Mucosa of stomach (tissue), 1 donor: ENCODE data around the gene IPP.

Source experiments
- H3K27me3 ChIP-seq: one replicate; pipeline ENCODE4 v1.7.0; 2013; ENCODE audit warnings: mild to moderate bottlenecking, low read length; ENCODE audit not compliant: control insufficient read depth, insufficient read depth
- H3K36me3 ChIP-seq: one replicate; pipeline ENCODE4 v1.7.0; 2013; ENCODE audit warnings: low read length; ENCODE audit not compliant: control insufficient read depth, insufficient read depth
- H3K4me1 ChIP-seq: one replicate; pipeline ENCODE4 v1.7.0; 2013; ENCODE audit warnings: mild to moderate bottlenecking, low read length; ENCODE audit not compliant: control insufficient read depth, insufficient read depth
- H3K4me3 ChIP-seq: one replicate; pipeline ENCODE4 v1.7.0; 2013; ENCODE audit warnings: low read length
- H3K9ac ChIP-seq: one replicate; pipeline ENCODE4 v1.7.0; 2013; ENCODE audit warnings: mild to moderate bottlenecking, low read length, moderate library complexity
- H3K9me3 ChIP-seq: one replicate; pipeline ENCODE4 v1.7.0; 2013; ENCODE audit warnings: mild to moderate bottlenecking, low read length, moderate library complexity; ENCODE audit not compliant: control insufficient read depth
- donor health status: Pancreatic carcinoma.

The IPP gene

DNA sequence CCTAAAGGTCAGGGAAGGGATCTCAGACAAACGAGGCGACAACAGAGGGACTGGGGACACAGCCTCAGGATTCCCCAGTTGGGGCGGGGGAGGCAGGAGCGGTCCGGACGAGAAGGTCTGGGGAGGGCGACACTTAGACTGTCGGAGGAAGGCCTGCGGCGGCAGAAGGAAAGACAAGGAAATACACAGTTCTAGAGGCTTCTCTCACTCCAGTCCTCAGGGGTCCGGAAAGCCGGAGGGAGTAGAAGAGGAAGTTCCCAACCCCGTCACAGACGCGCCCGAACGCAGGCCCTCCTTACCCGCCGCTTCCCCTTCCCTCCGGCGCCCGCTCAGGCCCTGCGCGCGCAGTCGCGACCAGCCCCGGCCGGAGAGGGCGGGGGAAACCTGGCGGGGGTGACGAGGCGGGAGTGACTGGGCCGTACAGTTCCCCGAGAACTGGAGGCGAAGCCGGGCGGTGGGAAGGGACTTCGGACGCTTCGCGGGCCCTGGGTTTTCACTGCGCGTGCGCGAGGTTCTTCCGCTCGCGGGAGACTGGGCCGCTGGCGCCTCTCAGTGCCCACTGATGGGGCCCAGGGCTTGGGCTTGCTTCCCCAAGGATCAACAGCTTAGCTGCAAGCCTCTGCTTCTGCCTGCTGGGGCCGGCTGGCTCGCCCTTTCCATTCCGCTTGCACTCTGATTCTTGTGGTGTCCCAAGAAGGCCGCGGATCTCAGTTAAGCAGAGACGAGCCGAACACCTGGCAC is at the start of gene IPP:
TSS of gene IPP (minus strand) at position 356 of the 741 bp plus-strand sequence. CDS start 4,242 bp downstream, outside the sequence.
- H3K27me3 ChIP-seq, result no peaks in the 10 kb centered on the region
- peak within 1 kb of the TSS; percentile 98 for H3K9ac ChIP-seq
- peak within 1 kb of the TSS; percentile 87 for H3K4me3 ChIP-seq
- no peaks in the 10 kb centered on the region for H3K9me3 ChIP-seq
- no peaks in the 10 kb centered on the region for H3K36me3 ChIP-seq
- H3K4me1 ChIP-seq, result no peaks in the 10 kb centered on the region

DNA sequence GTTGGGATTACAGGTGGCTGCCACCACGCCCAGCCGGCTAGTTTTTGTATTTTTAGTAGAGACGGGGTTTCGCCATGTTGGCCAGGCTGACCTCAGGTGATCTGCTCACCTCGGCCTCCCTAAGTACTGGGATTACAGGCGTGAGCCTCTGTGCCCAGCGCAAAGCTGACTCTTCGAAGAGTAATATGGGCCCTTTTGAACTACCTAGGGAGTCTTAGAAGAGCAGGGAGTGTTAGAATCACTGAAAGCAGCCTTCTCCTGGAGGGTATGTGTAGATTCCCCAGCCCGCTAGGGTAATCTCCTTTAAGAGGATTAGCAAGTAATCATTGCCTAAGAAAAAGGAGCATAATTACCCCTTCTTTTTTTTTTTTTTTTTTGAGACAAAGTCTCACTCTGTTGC is 46.5 kb upstream of the IPP start:
- H3K4me3 ChIP-seq, result no peak overlapping the region
- H3K4me1 ChIP-seq, result no peaks in the 10 kb centered on the region
- no peaks in the 10 kb centered on the region for H3K9me3 ChIP-seq
- H3K27me3 ChIP-seq, result no peaks in the 10 kb centered on the region
- H3K9ac ChIP-seq, result no peak overlapping the region
- H3K36me3 ChIP-seq, result no peaks in the 10 kb centered on the region

DNA sequence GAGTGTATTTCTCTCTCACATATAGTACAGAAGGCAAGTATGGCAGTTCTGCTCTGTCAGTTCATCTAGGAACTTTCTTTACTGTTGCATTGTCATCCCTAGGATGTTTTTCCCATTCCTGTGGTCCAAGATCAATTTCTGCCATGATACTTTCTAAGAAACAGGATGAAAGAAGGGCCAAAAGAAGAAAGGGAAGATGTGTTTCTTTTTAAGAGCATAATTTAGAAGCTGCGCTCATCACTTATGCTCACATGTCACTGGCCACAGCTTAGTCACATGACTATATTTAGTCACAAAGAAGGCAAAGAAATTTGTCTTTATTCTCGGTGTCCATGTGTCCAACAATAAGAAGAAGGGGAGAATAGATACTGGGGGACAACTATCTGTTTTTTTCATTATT is 45.9 kb upstream of the IPP start:
- H3K27me3 ChIP-seq, result no peaks in the 10 kb centered on the region
- H3K9ac ChIP-seq, result no peak overlapping the region
- H3K4me1 ChIP-seq, result no peaks in the 10 kb centered on the region
- no peak overlapping the region for H3K4me3 ChIP-seq
- H3K36me3 ChIP-seq, result no peaks in the 10 kb centered on the region
- no peaks in the 10 kb centered on the region for H3K9me3 ChIP-seq

DNA sequence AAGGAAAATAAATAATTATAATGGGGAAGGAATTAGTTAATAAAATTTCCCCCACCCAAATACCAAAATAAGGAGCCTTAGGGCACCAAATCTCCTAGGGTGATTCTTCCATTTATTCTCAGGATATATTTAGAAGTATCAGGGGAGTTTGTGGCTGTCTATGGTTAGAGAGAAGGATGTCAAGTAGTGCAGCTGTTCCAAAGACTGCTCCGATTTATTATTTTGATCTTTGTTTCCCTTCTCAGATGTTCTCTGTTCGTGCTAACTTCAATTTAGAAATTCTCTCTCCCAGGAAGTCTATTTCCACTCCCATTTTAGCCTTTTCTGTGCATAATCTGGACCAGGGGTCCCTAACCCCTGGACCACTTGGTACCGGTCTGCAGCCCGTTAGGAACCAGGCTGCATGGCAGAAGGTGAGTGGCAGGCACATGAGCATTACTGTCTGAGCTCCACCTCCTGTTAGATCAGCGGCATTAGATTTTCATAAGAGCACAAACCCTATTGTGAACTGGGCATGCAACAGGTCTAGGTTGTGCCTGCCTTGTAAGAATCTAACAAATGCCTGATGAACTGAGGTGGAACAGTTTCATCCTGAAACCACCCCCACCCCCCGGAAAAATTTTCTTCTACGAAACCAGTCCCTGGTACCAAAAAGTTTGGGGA is 43.6 kb upstream of the IPP start:
- no peaks in the 10 kb centered on the region for H3K36me3 ChIP-seq
- H3K9ac ChIP-seq, result no peak overlapping the region
- no peaks in the 10 kb centered on the region for H3K9me3 ChIP-seq
- H3K4me1 ChIP-seq, result no peaks in the 10 kb centered on the region
- no peaks in the 10 kb centered on the region for H3K27me3 ChIP-seq
- no peak overlapping the region for H3K4me3 ChIP-seq

DNA sequence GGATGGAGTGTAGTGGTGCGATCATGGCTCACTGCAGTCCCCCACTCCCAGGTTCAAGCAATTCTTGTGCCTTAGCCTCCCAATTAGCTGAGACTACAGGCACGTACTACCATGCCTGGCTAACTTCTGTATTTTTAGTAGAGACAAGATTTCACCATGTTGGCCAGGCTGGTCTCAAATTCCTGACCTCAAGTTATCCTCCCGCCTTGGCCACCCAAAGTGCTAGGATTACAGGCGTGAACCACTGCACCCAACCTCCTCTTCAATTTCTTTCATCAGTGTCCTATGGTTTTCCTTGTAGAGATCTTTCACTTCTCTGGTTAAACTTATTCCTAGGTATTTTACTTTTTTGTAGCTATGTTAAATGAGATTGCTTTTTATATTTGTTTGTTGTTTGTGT is 42.3 kb upstream of the IPP start:
- Histone ChIP-seq H3K4me1 (no peaks in the 10 kb centered on the region), H3K9ac (no peak overlapping the region), H3K27me3 (no peaks in the 10 kb centered on the region), H3K36me3 (no peaks in the 10 kb centered on the region), H3K4me3 (no peak overlapping the region), H3K9me3 (no peaks in the 10 kb centered on the region)

DNA sequence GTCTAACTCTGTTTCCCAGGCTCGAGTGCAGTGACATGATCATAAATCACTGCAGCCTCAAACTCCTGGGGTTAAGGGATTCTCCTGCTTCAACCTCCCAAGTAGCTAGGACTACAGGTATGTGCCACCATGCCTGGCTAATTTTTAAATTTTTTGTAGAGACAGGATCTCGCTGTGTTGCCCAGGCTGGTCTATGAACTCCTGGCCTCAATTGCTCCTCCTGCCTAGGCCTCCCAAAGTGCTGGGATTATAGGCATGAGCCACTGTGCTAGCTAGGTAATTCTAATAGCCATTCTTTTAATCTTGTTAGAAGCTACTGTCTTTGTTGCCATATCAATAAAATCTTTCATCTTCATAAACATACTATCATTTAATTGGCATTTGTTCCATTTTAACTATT is 39.1 kb upstream of the IPP start:
- H3K4me3 ChIP-seq, result no peak overlapping the region
- H3K9ac ChIP-seq, result no peak overlapping the region
- H3K4me1 ChIP-seq, result no peaks in the 10 kb centered on the region
- H3K9me3 ChIP-seq, result no peaks in the 10 kb centered on the region
- H3K27me3 ChIP-seq, result no peaks in the 10 kb centered on the region
- H3K36me3 ChIP-seq, result no peaks in the 10 kb centered on the region

DNA sequence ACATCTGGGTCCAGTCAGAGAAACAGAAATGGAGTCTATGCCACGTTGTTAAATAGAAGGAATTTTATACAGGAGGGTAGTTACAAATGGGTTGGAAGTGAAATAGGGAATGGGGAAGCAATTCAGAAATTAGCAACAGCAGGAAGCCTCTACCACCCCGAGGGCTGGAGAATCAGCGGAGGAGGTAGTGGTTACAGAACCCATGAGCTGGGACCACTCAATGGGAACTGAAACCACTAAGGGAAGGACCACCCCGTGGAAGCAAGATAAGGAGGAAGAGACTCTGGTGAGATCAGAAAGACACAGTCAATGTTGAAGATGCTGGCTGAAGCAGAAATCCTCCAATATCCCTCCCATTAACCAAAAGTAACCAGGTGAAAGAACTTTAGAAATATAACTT is 37.5 kb upstream of the IPP start:
- Histone ChIP-seq H3K4me1 (no peaks in the 10 kb centered on the region), H3K36me3 (no peaks in the 10 kb centered on the region), H3K4me3 (no peak overlapping the region), H3K9ac (no peak overlapping the region), H3K9me3 (no peaks in the 10 kb centered on the region), H3K27me3 (no peaks in the 10 kb centered on the region)

DNA sequence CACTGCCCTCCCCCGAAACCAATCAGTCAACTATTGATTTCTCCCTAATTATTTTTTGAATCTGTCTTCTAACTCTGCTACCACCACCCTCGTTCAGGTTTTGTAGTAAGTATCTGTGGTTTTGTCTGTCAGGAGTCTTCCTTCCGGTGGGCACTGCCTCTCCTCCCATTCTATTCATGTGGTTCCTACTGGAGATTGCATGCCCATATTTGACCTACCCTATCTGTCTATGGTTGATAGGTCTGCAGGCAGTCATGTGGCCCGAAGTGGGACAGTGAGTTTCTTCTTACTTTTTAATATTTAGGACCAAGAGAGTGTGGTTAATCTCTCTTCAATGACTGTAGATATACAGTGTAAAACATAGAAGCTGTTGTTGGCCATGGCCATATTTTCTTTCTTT is 35.1 kb upstream of the IPP start:
- Histone ChIP-seq H3K4me1 (no peaks in the 10 kb centered on the region), H3K4me3 (no peak overlapping the region), H3K36me3 (no peaks in the 10 kb centered on the region), H3K9me3 (no peaks in the 10 kb centered on the region), H3K9ac (no peak overlapping the region), H3K27me3 (no peaks in the 10 kb centered on the region)

DNA sequence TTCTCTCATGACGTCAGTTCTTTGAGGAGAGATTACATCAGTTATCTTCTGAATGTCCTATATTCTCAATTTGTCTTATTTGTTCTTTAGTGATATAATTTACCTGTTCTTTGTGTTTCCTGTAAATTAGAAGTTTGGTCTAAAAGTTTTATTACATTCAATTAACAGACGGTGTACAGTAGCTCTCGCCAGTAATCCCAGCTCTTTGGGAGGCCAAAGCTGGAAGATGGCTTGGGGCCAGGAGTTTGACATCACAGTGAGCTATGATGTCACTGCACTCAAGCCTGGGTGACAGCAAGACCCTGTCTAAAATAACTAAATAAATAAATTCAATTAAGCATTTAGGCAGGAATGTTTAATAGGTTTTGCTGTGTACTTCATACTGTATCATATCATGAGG is 25.3 kb upstream of the IPP start:
- Histone ChIP-seq H3K27me3 (no peaks in the 10 kb centered on the region), H3K36me3 (no peaks in the 10 kb centered on the region), H3K4me1 (no peaks in the 10 kb centered on the region), H3K9ac (no peak overlapping the region), H3K4me3 (no peak overlapping the region), H3K9me3 (no peaks in the 10 kb centered on the region)

DNA sequence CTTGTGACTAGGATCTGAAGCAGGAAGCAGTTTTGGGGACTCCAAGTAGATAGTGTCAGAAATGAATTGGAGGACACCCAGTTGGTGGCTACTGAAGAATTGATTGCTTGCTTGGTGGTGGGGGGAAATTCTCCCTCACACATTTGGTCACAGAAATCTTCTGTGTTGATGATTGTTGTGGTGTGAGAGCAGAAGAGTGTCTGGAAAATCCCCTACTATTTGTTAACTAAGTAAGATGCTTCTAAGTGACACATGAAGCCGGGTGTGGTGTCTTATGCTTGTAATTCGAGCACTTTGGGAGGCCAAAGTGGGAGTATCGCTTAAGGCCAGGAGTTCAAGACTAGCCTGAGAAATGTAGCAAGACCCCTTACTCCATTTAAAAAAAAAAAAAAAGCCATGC is 22.5 kb upstream of the IPP start:
- Histone ChIP-seq H3K4me3 (no peak overlapping the region), H3K36me3 (no peaks in the 10 kb centered on the region)

DNA sequence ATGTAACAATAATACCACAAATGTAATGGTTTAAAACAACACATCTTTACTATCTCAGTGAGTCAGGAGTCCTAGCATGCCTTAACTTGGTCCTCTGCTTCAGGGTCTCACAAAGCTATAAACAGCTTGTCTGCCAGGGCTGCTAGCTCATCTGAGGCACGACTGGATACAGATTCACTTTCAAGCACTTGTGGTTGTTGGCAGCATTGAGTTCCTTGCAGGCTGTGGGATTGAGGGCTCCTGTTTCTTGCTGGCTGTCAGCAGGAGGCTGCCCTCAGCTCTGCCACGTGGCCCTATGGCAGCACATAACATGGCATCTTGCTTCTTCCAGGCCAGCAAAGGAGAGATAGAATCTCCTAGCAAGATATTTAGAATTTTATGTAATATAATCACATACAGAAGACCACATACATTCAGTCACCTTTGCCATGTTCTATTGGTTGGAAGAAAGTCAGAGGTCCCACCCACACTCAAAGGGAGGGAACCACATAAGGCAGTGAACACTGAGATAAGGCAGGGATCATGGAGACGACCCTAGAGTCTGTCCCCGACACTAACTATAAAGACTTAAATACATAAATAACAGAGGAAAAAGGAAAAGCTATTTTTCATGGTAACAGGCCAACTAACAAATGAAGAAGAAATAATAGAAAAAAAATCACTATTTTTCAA is 18.9 kb upstream of the IPP start:
- Histone ChIP-seq H3K4me3 (no peak overlapping the region), H3K36me3 (no peaks in the 10 kb centered on the region), H3K27me3 (no peaks in the 10 kb centered on the region), H3K4me1 (no peaks in the 10 kb centered on the region), H3K9me3 (no peaks in the 10 kb centered on the region), H3K9ac (no peak overlapping the region)

More for the DNA sequence above, 22.5 kb upstream of the IPP start:
- no peaks in the 10 kb centered on the region for H3K4me1 ChIP-seq
- H3K27me3 ChIP-seq, result no peaks in the 10 kb centered on the region
- no peaks in the 10 kb centered on the region for H3K9me3 ChIP-seq
- no peak overlapping the region for H3K9ac ChIP-seq

DNA sequence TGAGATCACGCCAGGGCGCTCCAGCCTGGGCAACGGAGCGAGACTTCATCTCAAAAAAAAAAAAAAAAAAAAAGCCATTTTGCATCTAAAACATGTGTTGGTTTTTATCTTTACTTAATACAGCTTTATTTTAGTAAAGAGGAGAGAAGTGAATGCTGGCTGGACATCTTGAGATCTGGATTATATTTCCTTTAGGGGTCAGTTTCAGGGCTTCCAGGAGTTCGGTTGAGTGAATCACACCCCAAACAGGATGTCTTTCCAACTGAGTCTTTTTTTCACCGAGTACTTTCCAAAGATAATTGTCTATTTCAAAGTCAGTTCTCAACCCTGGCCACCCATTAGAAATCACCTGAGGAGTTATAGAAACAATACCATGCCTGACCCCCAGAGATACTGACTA is 16.6 kb upstream of the IPP start:
- H3K9ac ChIP-seq, result no peak overlapping the region
- no peaks in the 10 kb centered on the region for H3K9me3 ChIP-seq
- H3K36me3 ChIP-seq, result no peaks in the 10 kb centered on the region
- no peaks in the 10 kb centered on the region for H3K27me3 ChIP-seq
- no peak overlapping the region for H3K4me3 ChIP-seq
- no peaks in the 10 kb centered on the region for H3K4me1 ChIP-seq
